DND-41 (cell line): ENCODE measurements around the gene ABLIM1.

Experiments used
- CTCF ChIP-seq: IDR thresholded peaks from 2 replicates; pipeline ENCODE4 v1.5.1; 2012; ENCODE audit warnings: borderline replicate concordance, low read length, moderate library complexity, mild to moderate bottlenecking; ENCODE audit not compliant: poor library complexity, severe bottlenecking; ENCODE audit errors: extremely low read depth
- EZH2 ChIP-seq: IDR thresholded peaks from 3 replicates; pipeline ENCODE4 v1.6.1; 2012; ENCODE audit warnings: borderline replicate concordance, low read depth, mild to moderate bottlenecking, moderate library complexity, low read length, inconsistent platforms; ENCODE audit not compliant: severe bottlenecking

DNA sequence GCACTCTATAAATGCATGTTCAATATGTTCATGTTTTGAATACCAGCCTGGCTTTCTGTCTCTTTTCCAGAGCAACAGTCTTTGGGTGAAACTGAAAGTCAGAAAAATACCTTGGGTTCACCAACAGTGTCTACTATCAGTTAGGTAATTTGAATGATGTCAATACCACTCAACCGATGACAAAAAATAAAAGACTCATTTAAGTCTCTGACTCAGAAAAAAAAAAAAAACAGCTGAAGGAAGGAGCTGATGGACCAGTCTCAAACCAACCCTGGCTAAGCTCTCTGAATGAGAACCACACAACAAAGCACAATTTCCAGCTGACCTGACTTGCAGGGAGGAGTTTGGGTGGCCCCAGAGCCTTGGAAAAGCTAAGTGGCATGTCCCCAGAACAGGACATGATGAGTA is 42.5 kb downstream of the ABLIM1 start:
- no peak for TF ChIP-seq CTCF
- TF ChIP-seq EZH2: no peak
